ENCODE results near the gene CEP112. TPM values are rescaled to one million over a fixed set of nuclear protein-coding genes. Genes with fewer than 3 reads are reported as not detected.
"Not testable (repeated sequence)": the region's sequence is repeated elsewhere in the genome, so short reads cannot be mapped to it uniquely, and the experiment has no call there.

Gene CEP112
- total RNA-seq, 1 experiment from 2014 or later, result 2.8 TPM

- in situ Hi-C loops (cut with HindIII; ENCODE audit: low pct_unique_long_range_greater_than_20kb, low sequenced_read_pairs), result no loop called here
- DNase-seq (ENCODE audit: low read depth), result no peak
These were observed 358.7 kb downstream of the CEP112 start for GRCh38 chr17:65833214-65833613.

GRCh38 chr17:65830356-65830755 is 361.6 kb downstream of the CEP112 start:
- no peak for DNase-seq (ENCODE audit: low read depth)
- in situ Hi-C loops (cut with HindIII; ENCODE audit: low pct_unique_long_range_greater_than_20kb, low sequenced_read_pairs), result no loop called here

- in situ Hi-C loops (cut with HindIII; ENCODE audit: low pct_unique_long_range_greater_than_20kb, low sequenced_read_pairs); DNase-seq (ENCODE audit: low read depth): not testable (repeated sequence)
These were observed 365.4 kb downstream of the CEP112 start for GRCh38 chr17:65826577-65826976.

- DNase-seq (ENCODE audit: low read depth), result no peak
- in situ Hi-C loops (cut with HindIII; ENCODE audit: low pct_unique_long_range_greater_than_20kb, low sequenced_read_pairs), result no loop called here
These were observed 367.0 kb downstream of the CEP112 start for GRCh38 chr17:65824901-65825300.

- in situ Hi-C loops (cut with HindIII; ENCODE audit: low pct_unique_long_range_greater_than_20kb, low sequenced_read_pairs), result no loop called here
- no peak for DNase-seq (ENCODE audit: low read depth)
These were observed 368.2 kb downstream of the CEP112 start for GRCh38 chr17:65823713-65824112.

- DNase-seq (ENCODE audit: low read depth), result no peak
- in situ Hi-C loops (cut with HindIII; ENCODE audit: low pct_unique_long_range_greater_than_20kb, low sequenced_read_pairs), result no loop called here
These were observed 371.1 kb downstream of the CEP112 start for GRCh38 chr17:65820811-65821210.

- in situ Hi-C loops (cut with HindIII; ENCODE audit: low pct_unique_long_range_greater_than_20kb, low sequenced_read_pairs), result no loop called here
- no peak for DNase-seq (ENCODE audit: low read depth)
These were observed 371.6 kb downstream of the CEP112 start for GRCh38 chr17:65820306-65820705.

- in situ Hi-C loops (cut with HindIII; ENCODE audit: low pct_unique_long_range_greater_than_20kb, low sequenced_read_pairs), result no loop called here
- no peak for DNase-seq (ENCODE audit: low read depth)
These were observed 372.1 kb downstream of the CEP112 start for GRCh38 chr17:65819810-65820209.

GRCh38 chr17:65817951-65818350 is 374.0 kb downstream of the CEP112 start:
- in situ Hi-C loops (cut with HindIII; ENCODE audit: low pct_unique_long_range_greater_than_20kb, low sequenced_read_pairs), result no loop called here
- no peak for DNase-seq (ENCODE audit: low read depth)

- in situ Hi-C loops (cut with HindIII; ENCODE audit: low pct_unique_long_range_greater_than_20kb, low sequenced_read_pairs), result no loop called here
- DNase-seq (ENCODE audit: low read depth), result no peak
These were observed 377.5 kb downstream of the CEP112 start for GRCh38 chr17:65814418-65814817.

GRCh38 chr17:65813306-65813705 is 378.6 kb downstream of the CEP112 start:
- in situ Hi-C loops (cut with HindIII; ENCODE audit: low pct_unique_long_range_greater_than_20kb, low sequenced_read_pairs), result no loop called here
- DNase-seq (ENCODE audit: low read depth), result no peak

GRCh38 chr17:65811043-65811442 is 380.9 kb downstream of the CEP112 start:
- in situ Hi-C loops (cut with HindIII; ENCODE audit: low pct_unique_long_range_greater_than_20kb, low sequenced_read_pairs), result no loop called here
- no peak for DNase-seq (ENCODE audit: low read depth)

GRCh38 chr17:65809366-65809765 is 382.6 kb downstream of the CEP112 start:
- DNase-seq (ENCODE audit: low read depth), result no peak

GRCh38 chr17:65808566-65808965 is 383.4 kb downstream of the CEP112 start:
- DNase-seq (ENCODE audit: low read depth); in situ Hi-C loops (cut with HindIII; ENCODE audit: low pct_unique_long_range_greater_than_20kb, low sequenced_read_pairs): not testable (repeated sequence)

More at GRCh38 chr17:65809366-65809765, 382.6 kb downstream of the CEP112 start:
- in situ Hi-C loops (cut with HindIII; ENCODE audit: low pct_unique_long_range_greater_than_20kb, low sequenced_read_pairs), result no loop called here

GRCh38 chr17:65807361-65807760 is 384.6 kb downstream of the CEP112 start:
- in situ Hi-C loops (cut with HindIII; ENCODE audit: low pct_unique_long_range_greater_than_20kb, low sequenced_read_pairs), result no loop called here
- DNase-seq (ENCODE audit: low read depth), result no peak

- in situ Hi-C loops (cut with HindIII; ENCODE audit: low pct_unique_long_range_greater_than_20kb, low sequenced_read_pairs), result no loop called here
- DNase-seq (ENCODE audit: low read depth), result no peak
These were observed 390.4 kb downstream of the CEP112 start for GRCh38 chr17:65801513-65801912.

GRCh38 chr17:65800655-65801054 is 391.3 kb downstream of the CEP112 start:
- no peak for DNase-seq (ENCODE audit: low read depth)

GRCh38 chr17:65799869-65800268 is 392.1 kb downstream of the CEP112 start:
- in situ Hi-C loops (cut with HindIII; ENCODE audit: low pct_unique_long_range_greater_than_20kb, low sequenced_read_pairs), result no loop called here
- no peak for DNase-seq (ENCODE audit: low read depth)

More at GRCh38 chr17:65800655-65801054, 391.3 kb downstream of the CEP112 start:
- in situ Hi-C loops (cut with HindIII; ENCODE audit: low pct_unique_long_range_greater_than_20kb, low sequenced_read_pairs), result no loop called here

GRCh38 chr17:65799454-65799853 is 392.5 kb downstream of the CEP112 start:
- in situ Hi-C loops (cut with HindIII; ENCODE audit: low pct_unique_long_range_greater_than_20kb, low sequenced_read_pairs), result no loop called here
- DNase-seq (ENCODE audit: low read depth), result no peak

GRCh38 chr17:65797809-65798208 is 394.1 kb downstream of the CEP112 start:
- in situ Hi-C loops (cut with HindIII; ENCODE audit: low pct_unique_long_range_greater_than_20kb, low sequenced_read_pairs), result no loop called here
- no peak for DNase-seq (ENCODE audit: low read depth)

- DNase-seq (ENCODE audit: low read depth), result no peak
- in situ Hi-C loops (cut with HindIII; ENCODE audit: low pct_unique_long_range_greater_than_20kb, low sequenced_read_pairs), result no loop called here
These were observed 394.8 kb downstream of the CEP112 start for GRCh38 chr17:65797101-65797500.

Data from Caki2 (cell line).